IPS-20b (cell line): ENCODE results near the gene HIC1.

Experiments used
- H3K27ac ChIP-seq: one replicate; pipeline ENCODE4 v1.5.1; 2013; ENCODE audit warnings: low read length
- H3K27me3 ChIP-seq: 2 replicates; pipeline ENCODE4 v1.6.1; 2013; ENCODE audit warnings: mild to moderate bottlenecking, low read length, inconsistent platforms; ENCODE audit not compliant: insufficient read depth
- H3K36me3 ChIP-seq: 2 replicates; pipeline ENCODE4 v1.6.1; 2013; ENCODE audit warnings: low read depth, mild to moderate bottlenecking, inconsistent platforms, low read length, moderate library complexity; ENCODE audit not compliant: insufficient read depth
- H3K4me1 ChIP-seq: 2 replicates; pipeline ENCODE4 v1.6.1; 2013; ENCODE audit warnings: mild to moderate bottlenecking, control low read depth, inconsistent platforms, low read length, moderate library complexity; ENCODE audit not compliant: insufficient read depth
- H3K4me3 ChIP-seq: 2 replicates; pipeline ENCODE4 v1.5.1; 2013; ENCODE audit warnings: mild to moderate bottlenecking, low read length, inconsistent platforms
- H3K9ac ChIP-seq: 2 replicates; pipeline ENCODE4 v1.6.1; 2013; ENCODE audit warnings: low read depth, mild to moderate bottlenecking, inconsistent platforms, low read length, moderate library complexity
- H3K9me3 ChIP-seq: 2 replicates; pipeline ENCODE4 v1.6.1; 2013; ENCODE audit warnings: mild to moderate bottlenecking, low read depth, low read length, inconsistent platforms; ENCODE audit not compliant: insufficient read depth

HIC1 gene

GRCh38 chr17:2017274-2017941 is 37.5 kb upstream of the HIC1 start:
- Histone ChIP-seq H3K27ac (no peak overlapping the region), H3K27me3 (peaks cover 57% of the 10 kb centered on the region), H3K9me3 (no peaks in the 10 kb centered on the region), H3K4me3 (no peak overlapping the region), H3K36me3 (no peaks in the 10 kb centered on the region), H3K9ac (no peak overlapping the region), H3K4me1 (no peaks in the 10 kb centered on the region; the same call in 1 of the 2 replicates)

GRCh38 chr17:2018716-2019510 is 36.0 kb upstream of the HIC1 start:
- 0 out of 2 replicates have a peak, but pooled peaks cover 3% of the 10 kb centered on the region for H3K4me1 ChIP-seq
- no peak overlapping the region for H3K27ac ChIP-seq
- H3K9me3 ChIP-seq, result no peaks in the 10 kb centered on the region
- peaks cover 66% of the 10 kb centered on the region for H3K27me3 ChIP-seq
- no peak overlapping the region for H3K9ac ChIP-seq
- H3K4me3 ChIP-seq, result no peak overlapping the region
- H3K36me3 ChIP-seq, result no peaks in the 10 kb centered on the region

- no peak overlapping the region for H3K9ac ChIP-seq
- no peaks in the 10 kb centered on the region for H3K36me3 ChIP-seq
- H3K9me3 ChIP-seq, result no peaks in the 10 kb centered on the region
- peaks cover 75% of the 10 kb centered on the region for H3K27me3 ChIP-seq
- no peak overlapping the region for H3K27ac ChIP-seq
- no peak overlapping the region for H3K4me3 ChIP-seq
- H3K4me1 ChIP-seq, result 0 out of 2 replicates have a peak, but pooled peaks cover 3% of the 10 kb centered on the region
Observed at GRCh38 chr17:2019723-2020122, 35.2 kb upstream of the HIC1 start.

GRCh38 chr17:2020721-2021120 is 34.2 kb upstream of the HIC1 start:
- Histone ChIP-seq H3K9me3 (no peaks in the 10 kb centered on the region), H3K36me3 (no peaks in the 10 kb centered on the region), H3K4me1 (0 out of 2 replicates have a peak, but pooled peaks cover 3% of the 10 kb centered on the region), H3K27ac (no peak overlapping the region), H3K4me3 (no peak overlapping the region), H3K9ac (no peak overlapping the region), H3K27me3 (peaks cover 85% of the 10 kb centered on the region)

- Histone ChIP-seq H3K27me3 (peaks cover 96% of the 10 kb centered on the region), H3K4me1 (0 out of 2 replicates have a peak, but pooled peaks cover 3% of the 10 kb centered on the region), H3K27ac (no peak overlapping the region), H3K36me3 (no peaks in the 10 kb centered on the region), H3K9ac (no peak overlapping the region), H3K4me3 (no peak overlapping the region), H3K9me3 (no peaks in the 10 kb centered on the region)
Observed at GRCh38 chr17:2022647-2023240, 32.2 kb upstream of the HIC1 start.

- Histone ChIP-seq H3K4me1 (0 out of 2 replicates have a peak, but pooled peaks cover 3% of the 10 kb centered on the region), H3K36me3 (no peaks in the 10 kb centered on the region), H3K9me3 (no peaks in the 10 kb centered on the region), H3K9ac (no peak overlapping the region), H3K27me3 (peaks cover 96% of the 10 kb centered on the region), H3K4me3 (no peak overlapping the region), H3K27ac (no peak overlapping the region)
Observed at GRCh38 chr17:2023256-2023655, 31.6 kb upstream of the HIC1 start.

- Histone ChIP-seq H3K4me3 (peak overlapping the region; percentile 51; the same call in 1 of the 2 replicates), H3K9me3 (no peaks in the 10 kb centered on the region), H3K9ac (no peak overlapping the region), H3K27ac (no peak overlapping the region), H3K36me3 (no peaks in the 10 kb centered on the region), H3K4me1 (0 out of 2 replicates have a peak, but pooled peaks cover 3% of the 10 kb centered on the region), H3K27me3 (peaks cover 96% of the 10 kb centered on the region)
Observed at GRCh38 chr17:2023692-2024571, 31.0 kb upstream of the HIC1 start.

GRCh38 chr17:2024572-2025219 is 30.2 kb upstream of the HIC1 start:
- H3K36me3 ChIP-seq, result no peaks in the 10 kb centered on the region
- no peak overlapping the region for H3K27ac ChIP-seq
- H3K27me3 ChIP-seq, result peaks cover 96% of the 10 kb centered on the region
- no peaks in the 10 kb centered on the region for H3K9me3 ChIP-seq
- 0 out of 2 replicates have a peak, but pooled peaks cover 3% of the 10 kb centered on the region for H3K4me1 ChIP-seq
- peak overlapping the region; percentile 51; the same call in 1 of the 2 replicates for H3K4me3 ChIP-seq
- H3K9ac ChIP-seq, result no peak overlapping the region

GRCh38 chr17:2025220-2025621 is 29.7 kb upstream of the HIC1 start, which contains the start of gene RTN4RL1:
TSS of gene RTN4RL1 (minus strand) at chr17:2025334. CDS start at chr17:2024865, 469 bp downstream.
- Histone ChIP-seq H3K27me3 (peaks cover 93% of the 10 kb centered on the region), H3K27ac (no peak within 1 kb of the TSS), H3K9ac (no peak within 1 kb of the TSS), H3K9me3 (no peaks in the 10 kb centered on the region), H3K4me1 (0 out of 2 replicates have a peak, but pooled peaks cover 3% of the 10 kb centered on the region), H3K36me3 (no peaks in the 10 kb centered on the region), H3K4me3 (peak within 1 kb of the TSS; percentile 51; the same call in 1 of the 2 replicates)

GRCh38 chr17:2025622-2026309 is 29.1 kb upstream of the HIC1 start:
- Histone ChIP-seq H3K4me1 (0 out of 2 replicates have a peak, but pooled peaks cover 3% of the 10 kb centered on the region), H3K27ac (no peak overlapping the region), H3K27me3 (peaks cover 87% of the 10 kb centered on the region), H3K36me3 (no peaks in the 10 kb centered on the region), H3K9ac (no peak overlapping the region), H3K4me3 (peak overlapping the region; percentile 51; the same call in 1 of the 2 replicates), H3K9me3 (no peaks in the 10 kb centered on the region)
